ENCODE data around the gene PDCD2.
A peak's percentile ranks its signal among the peaks of the same experiment; 100 is the strongest.

Gene PDCD2

GRCh38 chr6:170554013-170554795, 30.2 kb downstream of the PDCD2 start, which contains the start of gene TBP:
Gene TBP, plus strand, starts transcription at chr6:170554369. Its CDS starts 2,661 bp downstream, at chr6:170557030.
- H3K27ac ChIP-seq: peak within 1 kb of the TSS; percentile 100
- in situ Hi-C loops (cut with HindIII; ENCODE audit: low pct_ligation_motif_present, low sequenced_read_pairs): no loop called here
- TF ChIP-seq CTCF (IDR thresholded peaks at IDR 0.05; ENCODE audit: low read depth, low read length, missing control alignments): no peak
- H3K36me3 ChIP-seq (replicated peaks): peaks cover 12% of the 10 kb centered on the region
- H3K27me3 ChIP-seq (replicated peaks): no peaks in the 10 kb centered on the region
- peak; percentile 99 for DNase-seq
- peak within 1 kb of the TSS; percentile 99 for H3K4me3 ChIP-seq (ENCODE audit: low read depth, low read length)

DNA sequence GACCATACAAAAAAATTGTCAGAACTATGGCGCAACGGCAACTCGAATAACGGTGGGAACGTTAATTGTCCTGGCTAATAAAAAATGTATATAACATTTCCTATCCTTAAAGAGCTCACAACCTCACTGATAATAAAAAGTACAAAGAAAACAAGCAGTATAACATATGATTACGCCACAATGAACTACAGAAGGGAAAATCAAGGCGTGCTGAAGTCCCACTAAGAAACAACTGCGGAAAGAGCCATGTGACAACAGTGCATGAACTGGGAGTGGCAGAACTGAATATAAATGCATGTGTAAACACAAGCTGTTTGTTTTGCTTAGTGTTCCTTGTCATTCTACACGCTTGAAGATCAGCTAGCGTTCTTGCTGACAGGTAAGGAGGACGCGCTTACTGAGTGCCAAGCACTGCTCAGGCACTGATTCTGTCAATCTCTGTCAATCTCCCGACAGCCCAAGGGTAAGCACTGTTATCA, 30.9 kb downstream of the PDCD2 start:
- Histone ChIP-seq H3K4me3 (ENCODE audit: low read depth, low read length) (peak overlapping the region; percentile 99), H3K36me3 (replicated peaks) (peaks cover 8% of the 10 kb centered on the region), H3K27ac (peak overlapping the region; percentile 100), H3K27me3 (replicated peaks) (no peaks in the 10 kb centered on the region)
- no peak for TF ChIP-seq CTCF (IDR thresholded peaks at IDR 0.05; ENCODE audit: low read depth, low read length, missing control alignments)
- no peak for DNase-seq
- in situ Hi-C loops (cut with HindIII; ENCODE audit: low pct_ligation_motif_present, low sequenced_read_pairs): no loop called here

- TF ChIP-seq CTCF (IDR thresholded peaks at IDR 0.05; ENCODE audit: low read depth, low read length, missing control alignments): no peak
- Histone ChIP-seq H3K36me3 (replicated peaks) (peaks cover 7% of the 10 kb centered on the region), H3K27me3 (replicated peaks) (no peaks in the 10 kb centered on the region), H3K4me3 (ENCODE audit: low read depth, low read length) (peak within 1 kb of the TSS; percentile 99), H3K27ac (peak within 1 kb of the TSS; percentile 100)
- in situ Hi-C loops (cut with HindIII; ENCODE audit: low pct_ligation_motif_present, low sequenced_read_pairs): no loop called here
- peak; percentile 95 for DNase-seq
These were observed 31.5 kb downstream of the PDCD2 start, which contains the start of gene PSMB1 for GRCh38 chr6:170552765-170553533. Gene PSMB1, minus strand, starts transcription at chr6:170553307. Its CDS starts 65 bp downstream, at chr6:170553242.

- no peak overlapping the region for H3K27ac ChIP-seq
- in situ Hi-C loops (cut with HindIII; ENCODE audit: low pct_ligation_motif_present, low sequenced_read_pairs): no loop called here
These were observed 39.0 kb downstream of the PDCD2 start for GRCh38 chr6:170545405-170545804.

More at GRCh38 chr6:170545405-170545804, 39.0 kb downstream of the PDCD2 start:
- Histone ChIP-seq H3K4me3 (ENCODE audit: low read depth, low read length) (no peak overlapping the region), H3K36me3 (replicated peaks) (peaks cover 64% of the 10 kb centered on the region), H3K27me3 (replicated peaks) (no peaks in the 10 kb centered on the region)
- TF ChIP-seq CTCF (IDR thresholded peaks at IDR 0.05; ENCODE audit: low read depth, low read length, missing control alignments): no peak
- no peak for DNase-seq

Data from brain microvascular endothelial cell (primary cell).